Measurements from ENCODE around the gene ABCC4. TPM values are rescaled to one million over a fixed set of nuclear protein-coding genes. Genes with fewer than 3 reads are reported as not detected.

The ABCC4 gene
- total and polyA plus RNA-seq, 2 of the 13 experiments (the other 11 are each of a cell fraction or from before 2014, with no cell fraction given): 4.2 to 11.3 TPM

DNA sequence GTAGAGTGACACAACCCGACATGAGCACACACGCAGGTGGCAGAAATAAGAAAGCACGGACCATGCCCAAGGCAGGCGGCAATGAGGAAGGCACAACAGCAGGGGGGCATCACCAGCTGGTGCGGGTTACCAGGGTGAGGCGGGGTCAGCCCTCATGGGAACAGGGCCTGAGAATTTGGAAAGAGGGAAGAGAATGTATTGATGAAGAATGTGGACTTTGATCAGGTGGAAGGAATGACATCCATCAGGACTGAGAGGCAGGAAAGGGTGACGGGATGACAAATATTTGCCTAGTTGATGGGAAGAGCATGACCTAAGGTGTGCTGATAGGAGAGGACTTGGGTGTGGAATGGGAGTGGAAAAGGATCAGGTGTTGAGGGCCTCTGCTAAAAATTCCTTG, 177.5 kb downstream of the ABCC4 start (continued):
- peak; percentile 63; the same call in 1 of the 2 replicates for TF ChIP-seq ARID3A (IDR thresholded peaks at IDR 0.05; ENCODE audit: low read depth, low read length)
- TF ChIP-seq CHD4 (IDR thresholded peaks at IDR 0.05; ENCODE audit: borderline replicate concordance, low read length): peak; percentile 87; the same call in 1 of the 2 replicates
- 0 out of 2 replicates have a peak, but pooled peaks have one; percentile 12 for TF ChIP-seq ZNF12 (CRISPR knock-in tag; IDR thresholded peaks at IDR 0.05)
- peak; percentile 65 for TF ChIP-seq SAP130 (CRISPR knock-in tag; IDR thresholded peaks at IDR 0.05; ENCODE audit: low read depth)
- 0 out of 2 replicates have a peak, but pooled peaks have one; percentile 7 for TF ChIP-seq ZNF230 (CRISPR knock-in tag; IDR thresholded peaks at IDR 0.05)
- TF ChIP-seq FOXP1 (IDR thresholded peaks at IDR 0.05): no peak
- peak; percentile 58 for TF ChIP-seq FOXP1 (CRISPR knock-in tag; IDR thresholded peaks at IDR 0.05)
- TF ChIP-seq MEF2D (CRISPR knock-in tag; IDR thresholded peaks at IDR 0.05): peak; percentile 31; the same call in 1 of the 2 replicates
- TF ChIP-seq ATF7 (IDR thresholded peaks at IDR 0.05): peak; percentile 75
- no peak; the same call in 1 of the 2 replicates for TF ChIP-seq ATF7 (CRISPR knock-in tag; IDR thresholded peaks at IDR 0.05)
- TF ChIP-seq ATF2 (CRISPR knock-in tag; IDR thresholded peaks at IDR 0.05): peak; percentile 60
- TF ChIP-seq WIZ (CRISPR knock-in tag; IDR thresholded peaks at IDR 0.05): 0 out of 2 replicates have a peak, but pooled peaks have one; percentile 20
- TF ChIP-seq, protein P1, sequence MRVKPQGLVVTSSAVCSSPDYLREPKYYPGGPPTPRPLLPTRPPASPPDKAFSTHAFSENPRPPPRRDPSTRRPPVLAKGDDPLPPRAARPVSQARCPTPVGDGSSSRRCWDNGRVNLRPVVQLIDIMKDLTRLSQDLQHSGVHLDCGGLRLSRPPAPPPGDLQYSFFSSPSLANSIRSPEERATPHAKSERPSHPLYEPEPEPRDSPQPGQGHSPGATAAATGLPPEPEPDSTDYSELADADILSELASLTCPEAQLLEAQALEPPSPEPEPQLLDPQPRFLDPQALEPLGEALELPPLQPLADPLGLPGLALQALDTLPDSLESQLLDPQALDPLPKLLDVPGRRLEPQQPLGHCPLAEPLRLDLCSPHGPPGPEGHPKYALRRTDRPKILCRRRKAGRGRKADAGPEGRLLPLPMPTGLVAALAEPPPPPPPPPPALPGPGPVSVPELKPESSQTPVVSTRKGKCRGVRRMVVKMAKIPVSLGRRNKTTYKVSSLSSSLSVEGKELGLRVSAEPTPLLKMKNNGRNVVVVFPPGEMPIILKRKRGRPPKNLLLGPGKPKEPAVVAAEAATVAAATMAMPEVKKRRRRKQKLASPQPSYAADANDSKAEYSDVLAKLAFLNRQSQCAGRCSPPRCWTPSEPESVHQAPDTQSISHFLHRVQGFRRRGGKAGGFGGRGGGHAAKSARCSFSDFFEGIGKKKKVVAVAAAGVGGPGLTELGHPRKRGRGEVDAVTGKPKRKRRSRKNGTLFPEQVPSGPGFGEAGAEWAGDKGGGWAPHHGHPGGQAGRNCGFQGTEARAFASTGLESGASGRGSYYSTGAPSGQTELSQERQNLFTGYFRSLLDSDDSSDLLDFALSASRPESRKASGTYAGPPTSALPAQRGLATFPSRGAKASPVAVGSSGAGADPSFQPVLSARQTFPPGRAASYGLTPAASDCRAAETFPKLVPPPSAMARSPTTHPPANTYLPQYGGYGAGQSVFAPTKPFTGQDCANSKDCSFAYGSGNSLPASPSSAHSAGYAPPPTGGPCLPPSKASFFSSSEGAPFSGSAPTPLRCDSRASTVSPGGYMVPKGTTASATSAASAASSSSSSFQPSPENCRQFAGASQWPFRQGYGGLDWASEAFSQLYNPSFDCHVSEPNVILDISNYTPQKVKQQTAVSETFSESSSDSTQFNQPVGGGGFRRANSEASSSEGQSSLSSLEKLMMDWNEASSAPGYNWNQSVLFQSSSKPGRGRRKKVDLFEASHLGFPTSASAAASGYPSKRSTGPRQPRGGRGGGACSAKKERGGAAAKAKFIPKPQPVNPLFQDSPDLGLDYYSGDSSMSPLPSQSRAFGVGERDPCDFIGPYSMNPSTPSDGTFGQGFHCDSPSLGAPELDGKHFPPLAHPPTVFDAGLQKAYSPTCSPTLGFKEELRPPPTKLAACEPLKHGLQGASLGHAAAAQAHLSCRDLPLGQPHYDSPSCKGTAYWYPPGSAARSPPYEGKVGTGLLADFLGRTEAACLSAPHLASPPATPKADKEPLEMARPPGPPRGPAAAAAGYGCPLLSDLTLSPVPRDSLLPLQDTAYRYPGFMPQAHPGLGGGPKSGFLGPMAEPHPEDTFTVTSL (CRISPR knock-in tag; IDR thresholded peaks at IDR 0.05; ENCODE audit: borderline replicate concordance): peak; percentile 74; the same call in 1 of the 2 replicates
- peak; percentile 80; the same call in 1 of the 2 replicates for TF ChIP-seq ETV5 (CRISPR knock-in tag; IDR thresholded peaks at IDR 0.05; ENCODE audit: borderline replicate concordance)
- no peak for TF ChIP-seq ZNF570 (CRISPR knock-in tag; IDR thresholded peaks at IDR 0.05; ENCODE audit: borderline replicate concordance)
- TF ChIP-seq SP5 (CRISPR knock-in tag; IDR thresholded peaks at IDR 0.05; ENCODE audit: borderline replicate concordance, low read depth): peak; percentile 47; the same call in 1 of the 2 replicates
- TF ChIP-seq ZNF335 (CRISPR knock-in tag; IDR thresholded peaks at IDR 0.05): no peak
- TF ChIP-seq, protein P2, sequence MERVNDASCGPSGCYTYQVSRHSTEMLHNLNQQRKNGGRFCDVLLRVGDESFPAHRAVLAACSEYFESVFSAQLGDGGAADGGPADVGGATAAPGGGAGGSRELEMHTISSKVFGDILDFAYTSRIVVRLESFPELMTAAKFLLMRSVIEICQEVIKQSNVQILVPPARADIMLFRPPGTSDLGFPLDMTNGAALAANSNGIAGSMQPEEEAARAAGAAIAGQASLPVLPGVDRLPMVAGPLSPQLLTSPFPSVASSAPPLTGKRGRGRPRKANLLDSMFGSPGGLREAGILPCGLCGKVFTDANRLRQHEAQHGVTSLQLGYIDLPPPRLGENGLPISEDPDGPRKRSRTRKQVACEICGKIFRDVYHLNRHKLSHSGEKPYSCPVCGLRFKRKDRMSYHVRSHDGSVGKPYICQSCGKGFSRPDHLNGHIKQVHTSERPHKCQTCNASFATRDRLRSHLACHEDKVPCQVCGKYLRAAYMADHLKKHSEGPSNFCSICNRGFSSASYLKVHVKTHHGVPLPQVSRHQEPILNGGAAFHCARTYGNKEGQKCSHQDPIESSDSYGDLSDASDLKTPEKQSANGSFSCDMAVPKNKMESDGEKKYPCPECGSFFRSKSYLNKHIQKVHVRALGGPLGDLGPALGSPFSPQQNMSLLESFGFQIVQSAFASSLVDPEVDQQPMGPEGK (CRISPR knock-in tag; IDR thresholded peaks at IDR 0.05): 0 out of 2 replicates have a peak, but pooled peaks have one; percentile 26
- no peak for TF ChIP-seq PHF8 (CRISPR knock-in tag; IDR thresholded peaks at IDR 0.05)
- TF ChIP-seq SOX6 (IDR thresholded peaks at IDR 0.05): no peak
- TF ChIP-seq SOX6 (CRISPR knock-in tag; IDR thresholded peaks at IDR 0.05): peak; percentile 67
- peak; percentile 76 for TF ChIP-seq HOXA5 (CRISPR knock-in tag; IDR thresholded peaks at IDR 0.05)

Measured in HepG2 (cell line).